ENCODE results near the gene KDR. TPM values are rescaled to one million over a fixed set of nuclear protein-coding genes. Genes with fewer than 3 reads are reported as not detected.

Gene KDR
- polyA plus RNA-seq, 1 donor from 2014 or later, result not detected

DNA sequence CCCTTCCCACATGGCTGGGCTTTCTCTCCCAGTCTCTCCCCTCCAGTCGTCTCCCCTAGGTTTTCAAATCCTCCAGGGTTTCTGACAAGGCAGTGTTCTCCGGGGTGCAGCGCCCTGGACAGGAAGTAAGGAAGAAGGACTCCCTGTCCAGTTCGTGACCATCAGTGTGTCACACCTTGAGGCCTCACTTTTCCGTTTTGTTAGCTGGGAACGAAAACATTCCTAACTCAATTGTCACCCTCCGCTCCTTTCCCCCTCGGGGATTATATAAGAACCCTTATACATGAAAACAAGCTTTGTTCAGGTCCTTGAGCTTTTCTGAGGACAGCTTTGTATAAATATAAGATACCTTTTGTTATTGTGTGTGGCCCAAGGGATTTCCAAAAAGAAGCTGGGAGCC, 92.1 kb downstream of the KDR start:
- Histone ChIP-seq H3K79me2 (replicated peaks; ENCODE audit: insufficient read depth, low read length) (no peaks in the 10 kb centered on the region), H3K4me3 (ENCODE audit: low read length) (no peak overlapping the region), H3K9me3 (ENCODE audit: low read length) (no peaks in the 10 kb centered on the region), H3K27ac (ENCODE audit: low read length) (no peak overlapping the region), H3K9ac (ENCODE audit: low read length) (no peak overlapping the region), H2AFZ (ENCODE audit: low read depth, low read length) (no peak overlapping the region), H3K27me3 (ENCODE audit: insufficient read depth, low read depth, low read length) (no peaks in the 10 kb centered on the region), H3K36me3 (ENCODE audit: insufficient read depth, low read length) (no peaks in the 10 kb centered on the region), H3F3A (ENCODE audit: insufficient read depth, low read length, poor library complexity, severe bottlenecking) (no peaks in the 10 kb centered on the region), H4K20me1 (ENCODE audit: insufficient read depth) (no peaks in the 10 kb centered on the region), H3K9me2 (ENCODE audit: insufficient read depth, low read length) (no peaks in the 10 kb centered on the region), H3K4me2 (ENCODE audit: low read length) (no peak overlapping the region)
- TF ChIP-seq POLR2AphosphoS5 (IDR thresholded peaks at IDR 0.05) (no peak), SMC3 (conservative IDR thresholded peaks at IDR 0.05; ENCODE audit: poor library complexity) (no peak), TAF1 (IDR thresholded peaks at IDR 0.05; ENCODE audit: low read depth) (no peak), EZH2 (IDR thresholded peaks at IDR 0.05; ENCODE audit: borderline replicate concordance, insufficient read depth, low read length, poor library complexity, severe bottlenecking) (no peak), RAD21 (conservative IDR thresholded peaks at IDR 0.05) (no peak)
- TF ChIP-seq, protein P1, sequence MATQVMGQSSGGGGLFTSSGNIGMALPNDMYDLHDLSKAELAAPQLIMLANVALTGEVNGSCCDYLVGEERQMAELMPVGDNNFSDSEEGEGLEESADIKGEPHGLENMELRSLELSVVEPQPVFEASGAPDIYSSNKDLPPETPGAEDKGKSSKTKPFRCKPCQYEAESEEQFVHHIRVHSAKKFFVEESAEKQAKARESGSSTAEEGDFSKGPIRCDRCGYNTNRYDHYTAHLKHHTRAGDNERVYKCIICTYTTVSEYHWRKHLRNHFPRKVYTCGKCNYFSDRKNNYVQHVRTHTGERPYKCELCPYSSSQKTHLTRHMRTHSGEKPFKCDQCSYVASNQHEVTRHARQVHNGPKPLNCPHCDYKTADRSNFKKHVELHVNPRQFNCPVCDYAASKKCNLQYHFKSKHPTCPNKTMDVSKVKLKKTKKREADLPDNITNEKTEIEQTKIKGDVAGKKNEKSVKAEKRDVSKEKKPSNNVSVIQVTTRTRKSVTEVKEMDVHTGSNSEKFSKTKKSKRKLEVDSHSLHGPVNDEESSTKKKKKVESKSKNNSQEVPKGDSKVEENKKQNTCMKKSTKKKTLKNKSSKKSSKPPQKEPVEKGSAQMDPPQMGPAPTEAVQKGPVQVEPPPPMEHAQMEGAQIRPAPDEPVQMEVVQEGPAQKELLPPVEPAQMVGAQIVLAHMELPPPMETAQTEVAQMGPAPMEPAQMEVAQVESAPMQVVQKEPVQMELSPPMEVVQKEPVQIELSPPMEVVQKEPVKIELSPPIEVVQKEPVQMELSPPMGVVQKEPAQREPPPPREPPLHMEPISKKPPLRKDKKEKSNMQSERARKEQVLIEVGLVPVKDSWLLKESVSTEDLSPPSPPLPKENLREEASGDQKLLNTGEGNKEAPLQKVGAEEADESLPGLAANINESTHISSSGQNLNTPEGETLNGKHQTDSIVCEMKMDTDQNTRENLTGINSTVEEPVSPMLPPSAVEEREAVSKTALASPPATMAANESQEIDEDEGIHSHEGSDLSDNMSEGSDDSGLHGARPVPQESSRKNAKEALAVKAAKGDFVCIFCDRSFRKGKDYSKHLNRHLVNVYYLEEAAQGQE (IDR thresholded peaks at IDR 0.05; ENCODE audit: borderline replicate concordance), result no peak

DNA sequence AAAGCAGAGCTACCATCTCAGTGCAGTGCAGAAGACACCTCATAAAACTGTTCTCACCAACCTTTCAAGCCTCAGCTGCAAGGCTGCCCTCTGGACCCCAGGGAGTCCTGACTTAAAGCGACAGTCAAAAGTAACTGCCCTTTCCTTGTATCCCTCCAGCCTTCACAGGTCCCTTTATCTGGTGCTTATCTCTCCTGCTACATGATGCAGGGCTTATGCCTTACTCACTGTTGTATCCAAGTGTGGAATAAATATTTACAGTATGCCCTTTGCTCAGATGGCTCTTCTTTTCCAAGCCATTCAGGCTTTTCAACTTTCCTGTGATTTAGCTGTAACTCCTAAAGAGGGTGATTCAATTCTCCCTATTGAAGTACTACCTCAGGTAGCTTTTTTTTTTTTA, 92.6 kb downstream of the KDR start:
- H4K20me1 ChIP-seq (ENCODE audit: insufficient read depth), result no peaks in the 10 kb centered on the region
- no peaks in the 10 kb centered on the region for H3K9me3 ChIP-seq (ENCODE audit: low read length)
- H3K36me3 ChIP-seq (ENCODE audit: insufficient read depth, low read length), result no peaks in the 10 kb centered on the region
- H3K27ac ChIP-seq (ENCODE audit: low read length), result no peak overlapping the region
- no peak overlapping the region for H3K4me2 ChIP-seq (ENCODE audit: low read length)
- no peaks in the 10 kb centered on the region for H3K79me2 ChIP-seq (replicated peaks; ENCODE audit: insufficient read depth, low read length)
- H3K9me2 ChIP-seq (ENCODE audit: insufficient read depth, low read length), result no peaks in the 10 kb centered on the region
- TF ChIP-seq MXI1 (conservative IDR thresholded peaks at IDR 0.05; ENCODE audit: poor library complexity, severe bottlenecking) (no peak), RAD21 (conservative IDR thresholded peaks at IDR 0.05) (no peak), TAF1 (IDR thresholded peaks at IDR 0.05; ENCODE audit: low read depth) (no peak), EP300 (conservative IDR thresholded peaks at IDR 0.05; ENCODE audit: poor library complexity, severe bottlenecking) (no peak), SMC3 (conservative IDR thresholded peaks at IDR 0.05; ENCODE audit: poor library complexity) (no peak), POLR2AphosphoS5 (IDR thresholded peaks at IDR 0.05) (no peak), EZH2 (IDR thresholded peaks at IDR 0.05; ENCODE audit: borderline replicate concordance, insufficient read depth, low read length, poor library complexity, severe bottlenecking) (no peak)
- TF ChIP-seq, protein P2, sequence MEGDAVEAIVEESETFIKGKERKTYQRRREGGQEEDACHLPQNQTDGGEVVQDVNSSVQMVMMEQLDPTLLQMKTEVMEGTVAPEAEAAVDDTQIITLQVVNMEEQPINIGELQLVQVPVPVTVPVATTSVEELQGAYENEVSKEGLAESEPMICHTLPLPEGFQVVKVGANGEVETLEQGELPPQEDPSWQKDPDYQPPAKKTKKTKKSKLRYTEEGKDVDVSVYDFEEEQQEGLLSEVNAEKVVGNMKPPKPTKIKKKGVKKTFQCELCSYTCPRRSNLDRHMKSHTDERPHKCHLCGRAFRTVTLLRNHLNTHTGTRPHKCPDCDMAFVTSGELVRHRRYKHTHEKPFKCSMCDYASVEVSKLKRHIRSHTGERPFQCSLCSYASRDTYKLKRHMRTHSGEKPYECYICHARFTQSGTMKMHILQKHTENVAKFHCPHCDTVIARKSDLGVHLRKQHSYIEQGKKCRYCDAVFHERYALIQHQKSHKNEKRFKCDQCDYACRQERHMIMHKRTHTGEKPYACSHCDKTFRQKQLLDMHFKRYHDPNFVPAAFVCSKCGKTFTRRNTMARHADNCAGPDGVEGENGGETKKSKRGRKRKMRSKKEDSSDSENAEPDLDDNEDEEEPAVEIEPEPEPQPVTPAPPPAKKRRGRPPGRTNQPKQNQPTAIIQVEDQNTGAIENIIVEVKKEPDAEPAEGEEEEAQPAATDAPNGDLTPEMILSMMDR (IDR thresholded peaks at IDR 0.05; ENCODE audit: poor library complexity, severe bottlenecking), result no peak
- TF ChIP-seq, protein P1 (IDR thresholded peaks at IDR 0.05; ENCODE audit: borderline replicate concordance), result no peak
- no peak overlapping the region for H3K4me3 ChIP-seq (ENCODE audit: low read length)
- H2AFZ ChIP-seq (ENCODE audit: low read depth, low read length), result no peak overlapping the region
- no peaks in the 10 kb centered on the region for H3F3A ChIP-seq (ENCODE audit: insufficient read depth, low read length, poor library complexity, severe bottlenecking)
- no peaks in the 10 kb centered on the region for H3K27me3 ChIP-seq (ENCODE audit: insufficient read depth, low read depth, low read length)
- no peak overlapping the region for H3K9ac ChIP-seq (ENCODE audit: low read length)

Data from neural cell (in vitro differentiated cells).